Renal cortical epithelial cell (primary cell): Measurements from ENCODE around the gene RALGDS. TPM values are rescaled to one million over a fixed set of nuclear protein-coding genes. Genes with fewer than 3 reads are reported as not detected.
A peak's percentile ranks its signal among the peaks of the same experiment; 100 is the strongest.

Experiments
- DNase-seq: peaks from one replicate; pipeline ENCODE4 v3.0.0-alpha.2; 2011; ENCODE audit warnings: low read depth
- total RNA-seq: library from RNA; depleted of rRNA; stranded (reverse); fragments of >200 nt; gene quantifications from 2 replicates; pipeline ENCODE4 v1.2.3, GENCODE V29; 2014

The RALGDS gene
- total RNA-seq, 1 donor from 2014 or later: 35.4 TPM

DNA sequence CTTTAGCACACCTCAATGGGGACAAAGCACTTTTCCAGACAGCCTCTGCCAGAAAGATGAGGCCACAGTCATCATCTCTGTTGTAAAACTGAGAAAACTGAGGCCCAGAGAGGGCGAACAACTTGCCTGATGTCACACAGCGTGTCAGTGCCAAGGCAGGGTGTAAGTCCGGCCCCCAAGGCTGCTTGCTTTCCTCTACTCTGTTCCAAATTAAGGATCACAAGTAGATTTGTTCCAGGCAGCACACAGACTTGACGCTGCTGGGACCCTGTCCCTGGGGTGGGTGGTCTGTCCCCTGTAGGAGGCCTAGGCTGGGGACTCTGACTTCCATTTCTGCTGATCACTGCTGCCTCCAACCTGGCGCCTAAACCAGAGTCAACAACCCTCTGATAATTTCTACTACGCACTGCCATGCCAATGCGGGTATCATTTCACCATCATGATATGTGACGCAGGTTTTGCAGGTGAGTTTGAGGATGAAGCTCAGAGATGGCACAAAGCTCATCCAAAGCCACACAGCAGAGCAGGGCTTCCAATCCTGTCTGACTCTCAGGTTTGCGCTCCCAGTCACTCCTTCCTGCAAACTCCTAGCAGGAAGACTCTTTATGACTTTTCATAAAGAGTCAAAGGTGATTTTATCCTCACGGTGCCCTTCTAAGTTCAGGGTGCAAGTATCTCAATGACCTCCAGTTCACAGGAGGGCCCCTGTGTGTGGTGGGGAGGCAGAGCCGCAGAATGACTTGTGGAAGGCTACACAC lies 13.5 kb upstream of the RALGDS start:
- DNase-seq: no peak

DNA sequence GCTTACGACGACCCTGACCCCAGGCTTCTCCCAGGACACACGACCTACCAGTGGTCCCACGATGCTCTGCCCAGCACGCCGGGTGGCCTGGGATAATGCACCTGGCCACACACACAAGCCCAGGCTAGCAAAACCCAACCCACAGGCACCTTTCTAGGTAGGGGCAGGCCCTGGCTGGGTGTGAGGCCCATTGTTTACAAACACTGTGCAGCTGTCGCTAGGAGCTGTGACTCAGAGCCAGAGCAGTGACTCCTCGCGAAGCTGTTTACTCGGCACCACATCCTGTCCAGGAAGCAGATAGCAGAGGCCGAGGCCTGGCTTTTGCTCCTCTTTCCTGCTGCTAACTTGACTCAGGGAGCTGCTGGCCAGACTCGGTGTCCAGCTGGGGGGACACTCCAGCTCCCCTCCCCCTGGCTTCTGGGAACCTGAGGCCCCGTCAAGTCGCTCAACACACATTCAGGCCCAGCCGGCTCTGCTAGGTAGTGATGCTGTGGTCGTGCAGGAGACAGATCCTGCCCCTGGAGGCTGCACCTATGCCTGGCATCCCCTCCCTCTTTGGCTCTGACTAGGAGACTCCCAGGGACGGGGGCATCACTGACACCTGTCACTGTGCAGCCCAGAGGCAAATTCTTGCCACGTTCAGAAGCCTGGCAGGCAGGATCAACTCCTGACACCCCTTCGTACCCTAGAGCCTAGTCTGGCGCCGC lies 12.8 kb upstream of the RALGDS start:
- peak; percentile 96 for DNase-seq

DNA sequence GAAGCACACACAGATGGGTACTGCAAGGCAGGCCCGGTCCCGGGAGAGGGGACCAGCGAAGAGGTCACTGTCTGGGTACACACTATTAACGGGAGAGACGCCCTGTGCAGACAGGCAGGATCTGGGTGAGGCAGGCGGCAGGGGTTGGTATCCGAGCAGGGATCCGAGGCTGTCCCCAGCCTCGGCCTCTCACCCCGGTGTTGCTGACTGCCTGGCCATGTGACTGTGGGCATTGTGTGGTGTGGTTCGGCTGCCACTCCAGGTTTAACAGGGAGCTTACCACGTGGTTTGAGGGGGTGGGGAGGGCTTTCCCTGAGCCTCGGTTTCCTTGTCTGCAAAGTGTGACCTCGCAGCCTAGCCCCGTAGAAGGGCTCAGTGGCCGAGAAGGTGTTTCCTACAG lies 11.1 kb upstream of the RALGDS start:
- DNase-seq: no peak

DNA sequence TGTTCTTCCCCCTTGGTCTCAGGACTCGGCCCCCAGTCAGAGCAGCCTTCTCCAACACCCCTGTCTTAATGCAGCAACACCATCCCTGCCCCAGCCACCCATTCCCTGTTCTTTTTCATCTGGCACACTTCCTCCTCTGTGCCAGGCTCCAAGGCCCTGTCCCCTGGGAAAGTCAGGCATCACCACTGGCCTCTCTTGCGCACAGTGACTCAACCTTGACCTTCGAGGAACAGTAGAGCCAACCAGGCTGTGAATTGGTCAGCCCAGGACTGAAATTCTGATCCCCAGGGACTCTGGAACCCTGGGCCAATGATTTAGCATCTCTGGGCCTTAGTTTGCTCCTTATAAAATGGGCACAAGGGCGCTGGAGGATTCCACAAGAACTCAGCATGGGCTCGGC lies 10.5 kb upstream of the RALGDS start:
- no peak for DNase-seq

DNA sequence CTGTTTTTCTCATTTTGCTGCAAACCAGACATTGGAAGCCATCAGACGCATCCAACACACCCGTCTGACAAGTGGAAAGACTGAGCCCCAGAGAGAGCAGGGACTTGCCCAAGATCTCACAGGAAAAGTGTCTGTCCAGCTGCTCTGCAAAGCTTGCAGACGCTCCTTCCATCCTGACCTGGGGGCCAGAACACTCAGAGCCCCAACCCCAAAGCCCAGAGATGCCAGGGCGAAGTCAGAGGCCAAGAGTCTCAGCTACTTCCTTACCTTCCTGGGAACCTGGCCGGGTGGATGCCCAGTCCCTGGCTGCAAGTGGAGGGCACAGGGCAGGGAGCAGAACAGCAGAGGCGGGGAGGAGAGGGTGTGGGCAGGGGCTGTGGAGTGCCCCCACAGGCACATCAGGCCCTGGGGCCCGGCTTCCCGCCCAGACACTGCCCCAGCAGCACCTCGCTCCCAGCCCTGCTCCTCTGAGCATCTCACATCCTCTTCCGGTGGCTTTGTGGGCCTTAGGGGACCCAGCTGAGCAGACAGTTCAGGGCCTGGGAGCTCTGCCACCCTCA lies 9.7 kb upstream of the RALGDS start:
- no peak for DNase-seq

DNA sequence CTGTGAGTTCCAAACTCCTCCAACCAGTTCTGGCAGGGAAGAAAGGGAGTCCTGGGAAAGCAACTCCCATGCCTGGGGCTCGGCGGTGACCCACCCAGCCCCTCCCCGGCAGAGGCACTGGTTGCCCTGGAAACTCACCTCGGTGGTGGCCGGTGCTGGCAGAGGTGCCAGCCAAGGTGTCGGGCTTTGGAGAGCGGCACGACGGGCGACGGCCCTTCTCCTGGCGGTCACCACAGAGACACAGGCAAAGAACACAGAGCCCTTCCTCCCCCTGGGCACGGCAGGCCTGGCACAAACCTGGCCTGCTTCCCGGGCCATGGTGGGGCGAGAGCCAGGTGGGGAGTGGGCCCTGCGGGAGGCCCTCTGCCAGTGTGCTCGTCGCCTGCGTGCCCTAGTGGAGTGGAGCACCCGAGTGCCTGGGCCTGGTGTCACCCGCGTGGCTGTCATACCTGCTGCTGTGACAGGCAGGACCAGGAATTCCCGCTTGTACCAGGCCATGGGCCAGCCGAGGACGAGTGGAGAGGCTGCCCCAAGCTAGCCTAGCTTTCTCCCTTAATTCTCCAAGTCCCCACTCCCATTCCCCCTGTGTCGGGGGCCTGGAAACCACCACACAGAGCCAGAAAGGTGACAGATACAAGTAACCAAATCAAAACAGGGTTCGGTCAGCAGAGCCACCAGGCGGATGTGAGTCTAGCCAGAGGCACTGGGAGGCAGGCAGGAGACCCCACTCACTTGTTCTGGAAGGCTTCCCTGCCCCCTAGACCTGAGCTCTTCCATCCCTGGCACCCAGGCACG lies 8.2 kb upstream of the RALGDS start:
- DNase-seq: no peak

DNA sequence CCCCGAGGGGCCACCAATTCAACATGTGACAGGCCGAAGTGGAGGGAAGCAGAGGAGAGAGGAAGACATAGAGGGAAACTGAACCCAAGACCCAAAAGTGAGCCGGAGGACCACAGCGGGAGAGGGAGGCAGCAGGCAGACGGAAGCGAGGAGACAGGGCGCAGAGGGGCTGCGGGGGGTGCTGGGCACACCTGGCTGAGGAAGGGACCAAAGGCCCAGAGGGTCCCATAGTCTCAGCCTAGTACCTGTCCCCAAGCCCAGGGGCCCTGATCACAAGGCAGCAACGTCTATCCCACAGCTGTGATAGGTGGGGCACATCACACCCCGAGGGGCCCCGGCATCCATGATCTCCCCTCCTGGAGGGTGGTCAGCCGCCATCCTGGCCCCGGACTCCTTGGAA lies 7.1 kb upstream of the RALGDS start:
- DNase-seq: no peak

DNA sequence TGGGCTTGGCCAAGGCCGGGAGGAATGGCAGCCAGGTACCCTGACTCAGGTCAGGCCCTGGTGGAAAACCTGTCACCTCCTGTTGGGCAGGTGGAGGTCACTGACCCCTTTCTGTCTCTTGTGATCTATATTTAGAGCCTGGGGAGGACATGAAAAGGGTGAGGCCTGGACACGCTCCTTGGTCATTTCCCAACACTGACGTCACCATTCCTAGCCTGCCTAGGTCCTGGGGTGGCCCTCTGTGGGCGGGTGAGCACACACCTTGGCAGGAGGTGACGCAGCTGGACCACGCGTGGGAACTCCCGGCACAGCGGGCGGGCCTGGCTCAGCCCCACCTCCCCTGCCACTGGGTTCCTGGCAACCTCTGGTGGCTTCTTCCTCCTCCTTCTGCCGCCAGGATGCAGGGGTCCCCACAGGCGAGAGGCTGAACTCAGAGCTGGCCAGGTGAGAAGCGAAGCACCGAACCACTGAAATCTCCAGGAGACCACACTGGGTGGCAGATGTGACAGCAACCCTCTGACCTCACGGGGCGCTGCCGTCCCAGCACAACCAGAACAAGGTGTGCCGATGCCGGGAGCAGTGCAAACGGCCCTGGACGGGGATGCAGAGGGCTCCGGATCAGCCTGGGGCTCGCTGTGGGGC lies 6.4 kb upstream of the RALGDS start:
- peak; percentile 78 for DNase-seq

DNA sequence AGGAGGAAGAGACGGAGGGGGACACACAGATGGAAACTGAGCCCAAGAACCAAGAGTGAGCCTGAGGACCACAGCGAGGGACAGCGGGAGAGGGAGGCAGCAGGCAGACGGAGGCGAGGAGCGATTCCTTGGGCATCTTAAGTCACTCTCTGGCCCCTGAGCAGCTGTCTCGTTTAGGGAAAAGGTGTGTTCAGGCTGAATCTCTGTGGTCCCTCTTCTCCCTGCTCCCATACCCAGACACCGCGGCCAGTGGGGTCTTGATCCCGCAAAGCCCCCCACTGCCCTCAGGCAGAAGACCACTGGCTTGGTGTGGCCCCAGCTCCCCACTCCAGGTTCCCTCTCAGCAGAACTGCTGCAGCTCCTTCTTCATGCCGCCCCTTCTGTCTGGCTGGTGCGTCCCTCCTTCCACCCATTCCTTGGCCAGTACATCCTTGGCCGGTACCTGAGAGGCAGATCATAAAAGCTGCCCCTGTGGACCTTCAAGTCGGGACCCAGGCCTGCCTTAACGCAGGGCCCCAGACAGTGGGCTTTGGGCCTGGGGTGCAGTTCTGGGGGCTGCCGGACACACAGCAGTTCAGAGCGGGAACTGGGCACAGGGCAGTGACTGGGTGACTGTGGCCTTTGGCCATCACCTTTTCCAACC lies 5.8 kb upstream of the RALGDS start:
- DNase-seq: no peak

DNA sequence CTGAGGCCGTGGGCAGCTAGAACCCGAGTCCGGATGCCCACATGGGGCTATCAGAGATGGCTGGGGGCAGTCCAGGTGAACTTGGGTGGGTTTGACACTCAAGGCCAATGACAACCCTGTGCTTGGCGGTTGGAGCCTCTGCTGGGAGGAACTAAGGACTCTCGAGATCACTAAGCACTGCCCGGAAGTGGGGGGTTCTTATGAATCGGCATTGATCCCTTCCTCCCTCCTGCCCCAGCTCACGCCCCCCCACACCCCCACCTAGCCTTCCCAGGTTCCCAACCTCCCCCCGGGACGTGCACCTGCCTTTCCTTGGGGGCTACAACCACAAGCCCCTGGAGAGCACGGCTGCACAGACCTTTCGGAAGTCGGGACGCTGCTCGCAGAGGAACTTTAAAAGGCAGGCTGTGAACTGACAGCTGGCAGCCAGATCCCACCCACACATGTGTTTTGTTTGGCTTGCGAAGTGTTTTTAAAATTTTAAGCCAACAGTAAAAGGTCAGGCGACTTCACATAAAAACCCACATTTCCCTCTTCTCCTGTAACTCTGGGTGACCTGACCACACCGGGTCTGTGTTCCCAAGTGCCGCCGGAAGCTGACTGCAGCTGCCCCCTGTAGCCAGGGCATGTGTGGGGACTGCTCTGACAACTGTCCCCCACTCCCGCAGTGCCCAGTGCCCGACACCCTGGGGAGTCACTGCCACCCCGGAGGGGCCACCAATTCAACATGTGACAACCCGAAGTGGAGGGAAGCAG lies 5.1 kb upstream of the RALGDS start:
- DNase-seq: peak; percentile 73

DNA sequence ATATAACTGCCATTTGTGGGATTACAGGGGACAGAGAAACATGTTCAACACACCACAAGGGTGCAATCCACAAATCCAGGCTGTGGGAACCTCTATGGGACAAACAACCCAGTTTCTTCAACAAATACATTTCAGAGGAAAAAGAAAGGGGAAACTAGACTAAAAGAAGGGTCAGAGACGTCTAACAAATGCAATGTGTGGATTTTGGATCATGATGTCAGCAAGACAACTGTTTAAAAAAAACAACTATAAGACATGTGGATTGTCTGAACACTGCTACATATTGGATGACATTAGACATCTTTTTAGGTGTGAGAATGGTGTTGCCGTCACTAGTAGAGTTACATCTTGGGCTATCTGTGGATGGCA lies 3.9 kb upstream of the RALGDS start:
- DNase-seq: no peak

DNA sequence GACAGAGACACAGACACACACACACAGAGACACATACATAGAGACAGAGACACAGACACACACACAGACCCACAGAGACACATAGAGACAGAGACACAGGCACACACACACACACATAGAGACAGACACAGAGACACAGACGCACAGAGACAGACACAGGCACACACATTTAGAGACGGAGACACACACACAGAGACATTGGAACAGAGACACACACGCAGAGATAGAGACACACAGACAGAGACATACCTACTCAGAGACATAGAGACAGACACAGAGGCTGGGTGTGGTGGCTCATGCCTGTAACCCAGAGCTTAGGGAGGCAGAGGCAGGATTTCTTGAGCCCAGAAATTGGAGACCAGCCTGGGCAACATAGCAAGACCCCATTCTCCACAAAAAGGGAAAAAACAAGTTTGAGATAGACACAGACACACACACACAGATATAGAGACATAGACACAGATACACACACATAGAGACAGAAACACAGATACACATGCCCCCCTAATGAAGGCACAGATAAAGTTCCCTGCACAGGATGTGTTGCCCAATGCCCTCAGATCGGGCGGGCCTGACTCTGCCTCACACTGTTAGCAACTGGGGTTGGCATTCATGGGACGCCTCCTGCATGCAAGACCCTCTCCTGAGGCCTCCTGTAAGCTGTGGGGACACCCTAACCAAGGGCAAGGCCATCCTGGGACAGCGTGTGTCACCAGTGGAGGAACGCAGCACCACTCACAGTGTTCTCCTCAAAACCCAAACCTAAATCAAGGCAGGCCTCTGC lies 3.3 kb upstream of the RALGDS start:
- DNase-seq: no peak

DNA sequence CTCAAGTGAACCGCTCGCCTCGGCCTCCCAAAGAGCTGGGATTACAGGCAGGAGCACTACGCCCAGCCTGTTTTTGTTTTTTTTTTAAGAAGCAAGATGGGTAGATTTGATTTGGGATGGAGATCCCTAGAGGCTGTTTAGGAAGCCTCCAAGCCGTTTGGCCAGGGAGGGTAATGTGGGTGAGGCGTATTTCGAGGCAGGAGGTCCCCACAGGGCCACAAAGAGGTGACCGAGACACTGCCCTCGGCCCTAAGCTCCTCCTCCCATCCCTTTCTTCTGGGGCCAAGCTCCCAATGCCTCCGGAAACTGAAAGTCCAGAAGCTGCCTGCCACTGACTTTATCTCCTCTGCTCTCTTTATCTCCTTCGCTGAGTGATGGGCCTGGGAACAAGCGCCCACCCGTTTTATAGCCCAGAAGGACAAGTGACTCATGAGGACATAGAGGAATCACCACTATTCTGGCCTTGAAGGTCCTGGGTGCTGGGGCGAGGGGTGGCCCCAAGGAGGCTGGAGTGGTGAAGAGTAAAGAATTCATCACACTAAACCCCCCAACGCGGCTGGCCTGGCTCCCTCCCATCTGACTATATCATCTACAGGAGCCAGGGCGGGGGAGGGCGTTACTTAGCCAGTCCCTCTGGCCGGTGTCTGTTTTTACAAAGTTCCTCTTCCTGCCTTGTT lies 2.0 kb upstream of the RALGDS start:
- DNase-seq: no peak

DNA sequence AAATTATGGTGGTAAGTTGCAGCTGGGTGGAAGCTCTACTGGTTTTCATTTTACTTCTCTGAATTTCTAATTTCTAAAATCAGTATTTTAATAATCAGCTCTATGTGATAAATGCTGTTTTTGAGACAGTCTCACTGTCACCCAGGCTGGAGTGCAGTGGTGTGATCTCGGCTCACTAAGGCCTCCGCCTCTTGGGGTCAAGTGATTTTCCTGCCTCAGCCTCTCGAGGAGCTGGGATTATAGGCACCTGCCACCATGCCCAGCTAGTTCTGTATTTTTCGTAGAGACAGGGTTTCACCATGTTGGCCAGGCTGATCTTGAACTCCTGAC lies 1.5 kb upstream of the RALGDS start:
- DNase-seq: no peak

DNA sequence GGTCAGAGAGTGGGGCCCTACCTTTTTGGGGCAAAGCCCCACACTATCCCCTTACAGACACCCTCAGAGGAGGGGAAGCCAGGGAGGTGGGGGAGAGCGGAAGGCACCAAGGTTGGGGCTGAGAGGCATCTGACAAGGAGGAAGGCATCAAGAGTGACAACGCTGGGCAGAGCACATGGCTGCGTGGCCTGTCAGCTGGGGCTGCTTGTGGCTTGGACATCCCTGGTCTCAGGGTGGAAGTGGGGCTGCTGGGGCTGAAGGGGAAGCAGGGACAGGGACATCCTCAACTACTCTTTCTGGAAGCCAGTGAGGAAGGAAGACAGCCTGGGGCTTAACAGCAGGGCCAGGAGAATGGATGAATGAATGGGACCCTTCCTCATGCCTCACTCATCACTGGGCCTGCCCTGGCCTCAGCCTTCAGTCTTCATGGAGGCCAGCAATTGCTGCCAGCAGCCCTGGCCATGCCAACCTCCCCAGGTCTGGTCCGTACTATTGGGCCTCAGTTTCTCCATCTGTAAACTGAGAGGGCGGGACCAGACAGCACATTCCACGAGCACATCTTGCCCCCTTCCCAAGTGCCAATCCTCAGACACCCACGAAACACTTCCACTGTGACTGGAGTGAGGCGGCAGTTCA lies 993 bp upstream of the RALGDS start:
- no peak for DNase-seq

DNA sequence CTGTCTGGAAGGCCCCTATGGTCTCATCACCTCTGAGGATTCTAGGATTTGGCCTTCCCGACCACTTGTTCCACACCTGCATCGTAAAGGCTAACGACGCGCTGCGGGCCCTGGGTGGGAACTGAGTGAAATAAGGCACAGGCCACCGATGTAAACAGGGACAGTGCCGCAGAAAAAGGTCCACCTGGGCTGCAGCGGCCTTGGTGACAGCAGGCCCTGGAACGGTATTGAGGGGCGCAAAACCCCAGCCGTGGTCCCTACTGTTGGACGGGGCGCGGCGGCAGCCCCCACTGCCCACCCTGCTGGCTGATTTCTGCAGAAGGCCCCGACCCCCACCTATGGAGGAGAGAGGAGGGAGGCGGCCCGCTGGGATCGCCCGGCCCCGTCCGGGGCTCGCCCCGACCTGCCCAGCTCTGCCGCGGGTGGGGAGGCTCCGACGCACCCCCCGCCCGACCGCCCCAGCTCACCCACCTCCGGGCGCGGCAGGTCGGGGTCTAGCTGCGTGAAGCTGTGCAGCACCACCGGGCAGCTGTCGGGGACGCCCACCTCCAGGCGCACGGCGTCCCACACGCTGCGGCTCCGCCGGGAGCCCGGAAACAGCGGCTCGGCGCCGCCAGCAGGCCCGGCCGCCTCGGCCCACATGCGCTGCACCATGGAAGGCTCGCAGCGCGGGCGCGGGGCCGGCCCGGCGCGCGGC lies 391 bp downstream of the RALGDS start:
- no peak for DNase-seq

DNA sequence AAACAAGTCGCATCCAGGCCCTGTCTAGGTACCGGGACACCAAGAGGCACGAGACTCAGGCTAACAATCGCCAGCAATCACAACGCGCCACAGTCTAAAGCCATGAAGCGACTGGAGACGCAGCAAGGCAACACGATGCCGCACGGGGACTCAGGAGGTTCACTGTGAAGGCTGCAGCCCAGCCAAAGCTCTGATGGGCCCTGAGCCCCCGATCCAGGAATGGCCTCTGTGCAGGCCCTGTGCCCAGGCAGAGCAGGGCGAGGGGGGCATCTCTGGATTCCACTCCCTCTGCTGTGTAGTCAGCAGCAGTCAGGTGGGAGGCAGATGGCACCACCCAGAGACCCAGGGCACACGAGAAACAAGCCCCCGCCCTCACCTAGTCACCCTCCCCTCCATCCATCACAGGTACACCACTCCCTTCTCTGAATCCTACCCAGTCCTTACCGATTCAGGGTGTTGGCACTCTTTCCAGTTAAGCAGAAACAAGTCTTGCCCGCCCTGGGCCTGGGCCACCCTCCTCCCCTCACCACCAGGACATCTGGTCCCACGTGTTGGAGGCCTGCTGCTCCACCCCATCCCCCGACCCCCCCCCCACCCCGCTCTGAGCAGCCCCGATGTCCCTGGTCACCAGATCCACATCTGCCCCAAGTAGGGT lies 1.1 kb downstream of the RALGDS start:
- no peak for DNase-seq
